Large intestine (tissue), 12 donors: ENCODE measurements around the gene REP15. TPM values are rescaled to one million over a fixed set of nuclear protein-coding genes. Genes with fewer than 3 reads are reported as not detected.
"Not testable (repeated sequence)": the region's sequence is repeated elsewhere in the genome, so short reads cannot be mapped to it uniquely, and the experiment has no call there.

Experiments
- DNase-seq, 2 donors: peaks; one replicate each; pipeline versions ENCODE4 v3.0.0 to v3.0.0-alpha.2; 2013
- H3K27ac ChIP-seq: one replicate; pipeline ENCODE4 v1.5.1; 2013; ENCODE audit warnings: low read length
- H3K27me3 ChIP-seq: 2 replicates; pipeline ENCODE4 v1.6.1; 2013; ENCODE audit warnings: low read length; ENCODE audit not compliant: control insufficient read depth, insufficient read depth
- H3K36me3 ChIP-seq: 2 replicates; pipeline ENCODE4 v1.6.1; 2013; ENCODE audit warnings: low read length; ENCODE audit not compliant: control insufficient read depth, insufficient read depth
- H3K4me1 ChIP-seq: one replicate; pipeline ENCODE4 v1.6.1; 2013; ENCODE audit warnings: low read length; ENCODE audit not compliant: control insufficient read depth, insufficient read depth
- H3K4me3 ChIP-seq: one replicate; pipeline ENCODE4 v1.5.1; 2013; ENCODE audit warnings: low read length
- H3K9me3 ChIP-seq: one replicate; pipeline ENCODE4 v1.6.1; 2013; ENCODE audit warnings: mild to moderate bottlenecking, low read depth, low read length, moderate library complexity; ENCODE audit not compliant: control insufficient read depth
- WGBS: methylation state at CpG from one replicate; pipeline ENCODE4 v1.1.5; 2013; ENCODE audit warnings: low lambda C conversion rate; ENCODE audit not compliant: insufficient coverage; 5-methylcytosine and 5-hydroxymethylcytosine counted together
- long read RNA-seq, 11 donors: transcript quantifications; one replicate each; lab custom pipeline, GENCODE V29; 2026
- polyA plus RNA-seq: library from polyadenylated mRNA; unstranded; fragments of 120-200 nt; gene quantifications from one replicate; pipeline ENCODE4 v1.2.1, GENCODE V29; 2013

The REP15 gene, protein sequence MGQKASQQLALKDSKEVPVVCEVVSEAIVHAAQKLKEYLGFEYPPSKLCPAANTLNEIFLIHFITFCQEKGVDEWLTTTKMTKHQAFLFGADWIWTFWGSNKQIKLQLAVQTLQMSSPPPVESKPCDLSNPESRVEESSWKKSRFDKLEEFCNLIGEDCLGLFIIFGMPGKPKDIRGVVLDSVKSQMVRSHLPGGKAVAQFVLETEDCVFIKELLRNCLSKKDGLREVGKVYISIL
- 30.4 TPM for polyA plus RNA-seq
- long read RNA-seq, donor 1, partial matches to known transcripts: 0 of 4 reads
- long read RNA-seq, donor 1, other reads (novel, unspliced or antisense): 0 of 4 reads
- long read RNA-seq, donor 2, transcript REP15-201 (1 exons, 1,078 nt): major isoform, 25 of 25 reads
- long read RNA-seq, donor 2, partial matches to known transcripts: 0 of 25 reads
- long read RNA-seq, donor 2, other reads (novel, unspliced or antisense): 0 of 25 reads
- long read RNA-seq, donor 3: 0 reads
- long read RNA-seq, donor 4, transcript REP15-201 (1 exons, 1,078 nt): major isoform, 7 of 7 reads
- long read RNA-seq, donor 4, partial matches to known transcripts: 0 of 7 reads
- long read RNA-seq, donor 4, other reads (novel, unspliced or antisense): 0 of 7 reads
- long read RNA-seq, donor 5, transcript REP15-201 (1 exons, 1,078 nt): major isoform, 15 of 15 reads
- long read RNA-seq, donor 5, partial matches to known transcripts: 0 of 15 reads
- long read RNA-seq, donor 5, other reads (novel, unspliced or antisense): 0 of 15 reads
- long read RNA-seq, donor 6, transcript REP15-201 (1 exons, 1,078 nt): major isoform, 20 of 20 reads
- long read RNA-seq, donor 6, partial matches to known transcripts: 0 of 20 reads
- long read RNA-seq, donor 6, other reads (novel, unspliced or antisense): 0 of 20 reads
- long read RNA-seq, donor 7, transcript REP15-201 (1 exons, 1,078 nt): major isoform, 18 of 18 reads
- long read RNA-seq, donor 7, partial matches to known transcripts: 0 of 18 reads
- long read RNA-seq, donor 7, other reads (novel, unspliced or antisense): 0 of 18 reads
- long read RNA-seq, donor 8, transcript REP15-201 (1 exons, 1,078 nt): major isoform, 33 of 47 reads
- long read RNA-seq, donor 8, partial matches to known transcripts: 14 of 47 reads
- long read RNA-seq, donor 8, other reads (novel, unspliced or antisense): 0 of 47 reads
- long read RNA-seq, donor 9, transcript REP15-201 (1 exons, 1,078 nt): major isoform, 33 of 33 reads
- long read RNA-seq, donor 9, partial matches to known transcripts: 0 of 33 reads
- long read RNA-seq, donor 9, other reads (novel, unspliced or antisense): 0 of 33 reads
- long read RNA-seq, donor 10, transcript REP15-201 (1 exons, 1,078 nt): major isoform, 20 of 20 reads
- long read RNA-seq, donor 10, partial matches to known transcripts: 0 of 20 reads
- long read RNA-seq, donor 10, other reads (novel, unspliced or antisense): 0 of 20 reads
- long read RNA-seq, donor 11, transcript REP15-201 (1 exons, 1,078 nt): major isoform, 8 of 8 reads
- long read RNA-seq, donor 11, partial matches to known transcripts: 0 of 8 reads
- long read RNA-seq, donor 11, other reads (novel, unspliced or antisense): 0 of 8 reads

DNA sequence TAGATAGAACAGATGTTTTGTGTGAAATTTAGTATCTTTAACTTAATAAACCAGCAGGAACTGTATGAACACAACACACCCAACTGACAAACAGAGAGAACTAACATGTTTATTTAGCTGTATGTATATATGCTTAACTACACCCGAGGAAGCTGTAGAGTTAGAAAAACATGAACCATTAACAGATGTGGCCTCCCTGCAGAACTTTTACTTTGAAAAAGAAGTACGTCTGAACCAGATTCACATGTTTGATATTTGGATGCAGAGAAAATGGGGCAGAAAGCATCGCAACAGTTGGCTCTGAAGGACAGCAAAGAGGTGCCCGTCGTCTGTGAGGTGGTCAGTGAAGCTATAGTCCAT is at the start of gene REP15:
Gene REP15, plus strand, starts transcription at position 155 of the 360 bp plus-strand sequence. Its CDS starts 116 bp downstream, at position 271.
- Histone ChIP-seq H3K27me3 (no peaks in the 10 kb centered on the region), H3K27ac (peak within 1 kb of the TSS; percentile 21), H3K36me3 (peaks cover 12% of the 10 kb centered on the region), H3K9me3 (no peaks in the 10 kb centered on the region), H3K4me3 (peak within 1 kb of the TSS; percentile 23), H3K4me1 (peaks cover 9% of the 10 kb centered on the region)
- DNase-seq: peak in 1 of 2 donors; percentile 35
- WGBS: no CpG with 5 or more reads among the region's 5 CpGs

DNA sequence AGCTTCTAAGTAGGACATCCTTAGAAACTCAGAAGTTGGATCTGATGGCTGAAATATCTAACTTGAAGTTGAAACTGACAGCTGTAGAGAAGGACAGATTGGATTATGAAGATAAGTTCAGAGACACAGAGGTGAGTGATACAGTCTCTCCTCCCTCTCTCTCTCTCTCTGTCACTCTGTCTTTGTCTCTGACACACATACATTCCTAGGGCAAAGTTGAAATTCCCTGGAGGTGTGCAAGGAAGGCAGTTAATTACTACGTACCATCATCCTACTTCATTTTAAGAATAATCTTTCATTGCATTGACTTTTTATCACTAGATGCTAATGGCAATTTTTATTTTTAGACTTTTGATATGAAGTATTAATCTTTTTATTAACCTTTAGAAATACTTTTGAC is 46.2 kb upstream of the REP15 start:
- Histone ChIP-seq H3K27me3 (no peaks in the 10 kb centered on the region), H3K9me3 (no peaks in the 10 kb centered on the region), H3K4me3 (no peak overlapping the region), H3K27ac (no peak overlapping the region), H3K36me3 (peaks cover 12% of the 10 kb centered on the region), H3K4me1 (no peaks in the 10 kb centered on the region)
- WGBS: 91% methylated on average over 1 of the region's 1 CpG
- no peak for DNase-seq

DNA sequence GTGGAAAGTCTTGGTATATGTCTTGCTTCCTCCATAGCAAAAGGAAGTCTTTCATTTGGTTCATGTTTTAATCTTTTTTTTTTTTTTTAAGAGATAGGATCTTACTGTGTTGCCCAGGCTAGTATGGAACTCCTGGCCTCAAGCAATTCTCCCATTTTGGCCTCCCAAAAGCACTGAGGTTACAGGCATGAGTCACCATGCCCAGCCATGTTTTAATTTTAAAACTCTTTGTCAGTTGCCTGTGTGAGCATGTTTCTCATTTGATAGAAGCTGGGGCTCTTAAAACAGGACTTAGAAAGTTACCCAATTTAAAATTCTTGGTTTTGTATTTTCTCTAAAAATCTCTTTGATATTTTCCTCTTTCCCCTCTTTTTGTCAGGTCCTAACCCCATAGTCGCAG is 45.0 kb upstream of the REP15 start:
- Histone ChIP-seq H3K27me3 (no peaks in the 10 kb centered on the region), H3K27ac (no peak overlapping the region), H3K9me3 (no peaks in the 10 kb centered on the region), H3K4me3 (no peak overlapping the region), H3K36me3 (peaks cover 10% of the 10 kb centered on the region), H3K4me1 (no peaks in the 10 kb centered on the region)
- no peak for DNase-seq
- WGBS: no CpG with 5 or more reads among the region's 1 CpG

DNA sequence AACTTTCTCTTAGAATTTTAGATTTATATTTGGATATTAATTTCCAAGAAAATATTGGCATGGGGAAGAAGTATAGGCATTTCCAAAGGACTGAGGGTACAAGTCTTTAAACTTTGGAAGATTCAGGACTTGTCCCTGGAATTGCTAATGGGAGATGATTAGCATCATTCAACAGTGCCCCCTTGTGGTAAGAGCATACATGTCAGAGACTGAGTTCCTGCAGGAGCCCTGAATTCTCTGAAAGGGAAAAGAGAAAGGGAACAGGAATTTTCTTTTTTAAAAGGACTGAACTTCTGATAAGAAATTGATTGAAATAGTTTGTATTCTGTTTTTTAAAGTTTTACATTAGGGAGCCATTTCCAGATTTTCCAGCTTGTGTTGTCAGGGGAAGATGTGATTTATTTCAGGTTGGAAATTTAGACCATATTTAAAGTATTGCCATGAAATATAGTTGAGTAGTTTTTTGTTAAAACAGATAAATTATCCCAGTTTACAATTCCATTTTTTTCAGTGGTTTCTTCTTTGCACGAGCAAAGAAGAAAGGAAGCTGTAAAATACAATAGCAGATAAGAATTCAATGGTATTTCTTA is 44.0 kb upstream of the REP15 start:
- Histone ChIP-seq H3K9me3 (no peaks in the 10 kb centered on the region), H3K4me1 (no peaks in the 10 kb centered on the region), H3K27ac (no peak overlapping the region), H3K27me3 (no peaks in the 10 kb centered on the region), H3K36me3 (peaks cover 13% of the 10 kb centered on the region), H3K4me3 (no peak overlapping the region)
- peak; percentile 54 to 61 for DNase-seq
- 71% methylated on average over 1 of the region's 1 CpG for WGBS

DNA sequence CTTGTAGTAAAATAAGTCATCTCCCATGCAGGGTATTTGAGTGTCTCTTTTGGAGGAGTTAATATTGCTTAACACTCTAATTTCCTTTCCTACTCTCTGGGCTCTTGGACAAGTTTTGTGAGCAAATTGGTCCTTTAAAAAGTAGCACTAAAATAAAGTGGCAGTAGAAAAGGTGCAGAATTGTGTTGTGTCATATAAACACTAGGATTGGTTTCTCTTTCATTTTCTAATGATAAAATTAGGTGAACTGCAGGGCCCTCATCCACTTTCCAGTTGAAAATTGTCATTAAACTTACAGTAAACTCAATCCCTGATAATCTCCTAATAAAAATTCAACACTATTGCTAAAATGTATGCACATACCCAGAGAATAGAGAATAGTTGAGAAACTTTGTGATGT is 42.6 kb upstream of the REP15 start:
- peaks cover 10% of the 10 kb centered on the region for H3K36me3 ChIP-seq
- no peak for DNase-seq
- no peaks in the 10 kb centered on the region for H3K9me3 ChIP-seq
- no peaks in the 10 kb centered on the region for H3K4me1 ChIP-seq
- no peak overlapping the region for H3K4me3 ChIP-seq
- no peak overlapping the region for H3K27ac ChIP-seq
- no peaks in the 10 kb centered on the region for H3K27me3 ChIP-seq

DNA sequence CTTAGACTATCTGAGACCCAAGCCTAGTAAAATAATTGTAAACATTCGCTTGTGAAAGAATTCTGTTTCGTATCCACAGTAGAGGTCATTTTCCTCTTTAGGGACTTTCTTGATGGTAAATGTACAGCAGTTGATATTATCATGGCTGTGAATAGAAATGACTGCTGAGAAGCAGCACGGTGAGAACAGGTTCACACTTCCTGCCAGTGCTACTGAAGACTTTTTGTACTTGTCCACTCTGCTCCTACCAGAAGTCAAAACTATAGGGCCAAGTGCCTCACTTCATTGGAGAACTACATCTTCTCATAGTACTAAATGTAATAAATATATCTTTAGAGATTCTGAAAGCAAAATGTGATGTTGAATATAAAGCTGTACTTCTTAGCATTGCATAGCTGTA is 40.8 kb upstream of the REP15 start:
- not testable (repeated sequence) for H3K36me3 ChIP-seq, DNase-seq
- no CpG with 5 or more reads among the region's 3 CpGs for WGBS

DNA sequence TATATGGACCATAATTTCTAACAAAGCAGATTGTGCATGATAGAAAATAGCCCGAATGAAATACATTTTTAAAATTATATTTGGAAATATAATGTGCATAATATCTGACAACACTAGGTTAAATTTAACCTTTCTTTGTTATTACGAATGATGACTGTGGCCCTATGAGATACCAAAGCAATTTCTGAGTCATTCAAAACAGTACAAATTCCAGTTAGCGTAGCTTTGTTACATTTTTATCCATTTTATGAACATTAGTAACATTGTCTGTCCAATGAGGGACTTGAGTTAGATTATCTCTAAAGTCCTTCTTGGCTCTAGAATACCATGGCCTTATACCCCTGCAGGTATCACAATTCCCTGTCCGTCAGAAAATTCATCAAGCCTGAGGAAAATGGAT is 39.0 kb upstream of the REP15 start:
- Histone ChIP-seq H3K4me1 (no peaks in the 10 kb centered on the region), H3K4me3 (no peak overlapping the region), H3K27ac (no peak overlapping the region), H3K9me3 (no peaks in the 10 kb centered on the region), H3K36me3 (peaks cover 16% of the 10 kb centered on the region), H3K27me3 (no peaks in the 10 kb centered on the region)
- WGBS: 33% methylated on average over 1 of the region's 4 CpGs
- no peak for DNase-seq

More for the DNA sequence above, 40.8 kb upstream of the REP15 start:
- not testable (repeated sequence) for H3K4me3 ChIP-seq, H3K27ac ChIP-seq, H3K9me3 ChIP-seq, H3K4me1 ChIP-seq, H3K27me3 ChIP-seq

DNA sequence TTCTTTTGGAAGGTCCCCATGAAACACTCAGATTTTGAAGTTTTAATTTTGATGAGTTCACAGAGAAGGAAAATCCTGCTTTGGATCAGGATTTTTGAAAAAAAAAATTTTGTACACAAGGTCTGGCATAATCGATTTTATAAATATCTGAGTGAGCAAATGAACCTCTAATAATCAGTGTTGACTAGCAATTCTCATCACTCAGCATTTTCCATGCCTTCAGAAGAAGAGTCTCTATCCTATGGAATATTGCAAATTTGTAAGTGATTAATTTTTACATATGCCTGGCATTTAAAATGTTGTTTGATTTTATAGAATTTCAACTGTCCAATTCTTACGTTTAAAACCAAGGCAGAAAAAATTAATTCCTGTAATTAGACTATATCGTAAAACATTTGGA is 30.5 kb upstream of the REP15 start:
- Histone ChIP-seq H3K27me3 (no peaks in the 10 kb centered on the region), H3K9me3 (no peaks in the 10 kb centered on the region), H3K4me3 (no peak overlapping the region), H3K36me3 (peaks cover 40% of the 10 kb centered on the region), H3K4me1 (no peaks in the 10 kb centered on the region), H3K27ac (no peak overlapping the region)
- WGBS: 100% methylated on average over 2 of the region's 3 CpGs
- DNase-seq: no peak

DNA sequence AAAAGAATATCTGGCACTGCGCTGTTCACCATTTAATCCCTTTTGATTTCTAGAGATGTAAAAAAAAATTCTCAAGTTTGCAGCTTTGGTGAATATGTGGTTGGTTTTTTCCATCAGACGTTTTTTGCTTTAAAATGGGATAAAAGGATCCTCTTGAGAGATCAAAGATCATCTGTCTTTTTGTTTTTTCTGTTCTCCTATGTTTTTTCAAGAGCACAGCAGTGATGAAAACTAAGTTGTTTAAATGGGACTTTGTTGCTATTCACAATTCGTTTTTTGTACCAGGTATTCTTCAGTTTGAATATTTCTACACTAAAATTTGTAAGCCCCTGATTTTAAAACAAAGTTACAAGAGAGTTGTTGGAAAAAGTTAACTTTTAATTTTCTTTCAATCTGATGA is 29.7 kb upstream of the REP15 start:
- no peak overlapping the region for H3K27ac ChIP-seq
- H3K9me3 ChIP-seq: no peaks in the 10 kb centered on the region
- DNase-seq: no peak
- H3K4me1 ChIP-seq: no peaks in the 10 kb centered on the region
- H3K27me3 ChIP-seq: no peaks in the 10 kb centered on the region
- 48% methylated on average over 3 of the region's 3 CpGs for WGBS
- peaks cover 35% of the 10 kb centered on the region for H3K36me3 ChIP-seq
- no peak overlapping the region for H3K4me3 ChIP-seq
